KMS-11 (cell line): ENCODE measurements around the gene KLK1.
A peak's percentile ranks its signal among the peaks of the same experiment; 100 is the strongest.

Source experiments
- H2AFZ ChIP-seq: fragments of 200-600 bp; sonication (generic); 2 replicates; pipeline ENCODE4 v1.6.1; 2016; ENCODE audit warnings: antibody characterized with exemption, mixed run types, low read depth
- H3K27ac ChIP-seq: fragments of 200-600 bp; sonication (generic); 2 replicates; pipeline ENCODE4 v1.6.1; 2016; ENCODE audit warnings: mild to moderate bottlenecking, mixed run types
- H3K27me3 ChIP-seq: fragments of 200-600 bp; sonication (generic); 2 replicates; pipeline ENCODE4 v1.6.1; 2017; ENCODE audit warnings: mild to moderate bottlenecking, low read depth, mixed run types, moderate library complexity; ENCODE audit not compliant: insufficient read depth
- H3K36me3 ChIP-seq: fragments of 200-600 bp; sonication (generic); 2 replicates; pipeline ENCODE4 v1.6.1; 2017; ENCODE audit warnings: mild to moderate bottlenecking, mixed run types; ENCODE audit not compliant: insufficient read depth
- H3K4me1 ChIP-seq: fragments of 200-600 bp; sonication (generic); 2 replicates; pipeline ENCODE4 v1.6.1; 2016; ENCODE audit warnings: mild to moderate bottlenecking, low read depth, mixed run types; ENCODE audit not compliant: poor library complexity, severe bottlenecking
- H3K4me2 ChIP-seq: fragments of 200-600 bp; sonication (generic); 2 replicates; pipeline ENCODE4 v1.7.0; 2016; ENCODE audit warnings: mild to moderate bottlenecking, mixed run types
- H3K4me3 ChIP-seq: fragments of 200-600 bp; sonication (generic); IDR thresholded peaks from 2 replicates; pipeline ENCODE4 v1.6.1; 2017; ENCODE audit warnings: low read depth, low read length, mixed read lengths; ENCODE audit not compliant: insufficient read depth
- H3K79me2 ChIP-seq: fragments of 200-600 bp; sonication (generic); 2 replicates; pipeline ENCODE4 v1.6.1; 2016; ENCODE audit warnings: low read depth, mixed run types; ENCODE audit not compliant: insufficient read depth
- H3K9ac ChIP-seq: fragments of 200-600 bp; sonication (generic); 2 replicates; pipeline ENCODE4 v1.6.1; 2016; ENCODE audit warnings: mild to moderate bottlenecking, mixed run types
- H4K20me1 ChIP-seq: fragments of 200-600 bp; sonication (generic); 2 replicates; pipeline ENCODE4 v1.6.1; 2016; ENCODE audit warnings: mild to moderate bottlenecking, mixed run types; ENCODE audit not compliant: insufficient read depth
- CTCF ChIP-seq: fragments of 200-600 bp; sonication (generic); conservative IDR thresholded peaks from 2 replicates; pipeline ENCODE4 v1.6.1; 2017; ENCODE audit warnings: low read depth, mild to moderate bottlenecking, antibody characterized with exemption, low read length, moderate library complexity, mixed read lengths

Gene KLK1

DNA sequence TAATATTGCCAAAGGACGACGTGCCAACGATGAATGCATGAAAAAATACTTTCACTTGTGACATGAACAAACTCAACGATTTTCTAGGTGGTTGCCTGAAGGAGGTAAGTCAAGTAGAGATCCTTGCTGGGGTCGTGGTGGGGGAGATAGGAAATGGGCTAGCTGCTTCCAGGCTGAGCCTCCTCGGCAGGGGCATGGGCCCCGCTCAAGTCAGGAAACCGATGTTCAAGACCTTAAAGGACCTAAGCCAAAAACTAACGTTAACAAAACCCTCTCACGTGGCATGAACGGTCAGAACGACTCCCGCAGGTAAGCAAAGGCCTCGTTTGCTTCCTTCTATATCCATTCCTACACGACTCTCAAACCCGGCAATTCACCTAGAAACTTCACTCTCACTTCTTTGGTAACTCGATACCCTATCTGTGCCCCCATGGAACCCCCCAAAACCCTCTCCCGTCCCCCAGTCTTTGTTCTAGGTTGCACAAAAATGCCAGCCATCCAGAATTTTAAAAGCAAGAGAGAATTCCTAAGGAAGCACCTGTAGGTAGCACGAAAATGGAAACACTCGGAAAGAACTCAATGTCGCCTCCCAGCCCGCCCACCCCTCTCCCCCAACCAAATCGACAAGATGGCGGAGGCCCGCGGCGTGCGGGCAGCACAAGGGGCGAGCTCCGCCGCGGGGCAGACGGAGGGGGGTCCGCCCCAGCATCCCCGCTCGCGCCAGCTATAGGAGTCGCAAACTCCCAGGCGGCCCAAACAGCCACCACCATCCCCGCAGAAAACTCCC, 19.8 kb downstream of the KLK1 start:
- H3K27me3 ChIP-seq: no peaks in the 10 kb centered on the region
- no peak for TF ChIP-seq CTCF
- H3K36me3 ChIP-seq: peaks cover 12% of the 10 kb centered on the region; the same call in 1 of the 2 replicates
- H3K9ac ChIP-seq: peak overlapping the region; percentile 99
- H4K20me1 ChIP-seq: peaks cover 17% of the 10 kb centered on the region; the same call in 1 of the 2 replicates
- peak overlapping the region; percentile 99 for H3K4me2 ChIP-seq
- peaks cover 47% of the 10 kb centered on the region for H3K79me2 ChIP-seq
- H3K4me3 ChIP-seq: no peak overlapping the region
- peaks cover 31% of the 10 kb centered on the region for H3K4me1 ChIP-seq
- H2AFZ ChIP-seq: peak overlapping the region; percentile 62
- peak overlapping the region; percentile 98 for H3K27ac ChIP-seq

GRCh38 chr19:50801107-50801506, 22.5 kb downstream of the KLK1 start:
- H3K4me2 ChIP-seq: no peak overlapping the region; the same call in 1 of the 2 replicates
- no peak overlapping the region for H2AFZ ChIP-seq
- H3K4me1 ChIP-seq: peaks cover 48% of the 10 kb centered on the region
- peaks cover 14% of the 10 kb centered on the region; the same call in 1 of the 2 replicates for H3K36me3 ChIP-seq
- H3K4me3 ChIP-seq: no peak overlapping the region
- no peak overlapping the region for H3K27ac ChIP-seq
- peaks cover 47% of the 10 kb centered on the region for H3K79me2 ChIP-seq
- H3K9ac ChIP-seq: no peak overlapping the region
- TF ChIP-seq CTCF: no peak
- H4K20me1 ChIP-seq: peaks cover 28% of the 10 kb centered on the region; the same call in 1 of the 2 replicates
- no peaks in the 10 kb centered on the region for H3K27me3 ChIP-seq

- Histone ChIP-seq H3K27ac (no peak overlapping the region), H3K4me1 (peaks cover 59% of the 10 kb centered on the region), H3K27me3 (no peaks in the 10 kb centered on the region), H3K9ac (no peak overlapping the region), H2AFZ (no peak overlapping the region), H3K4me3 (no peak overlapping the region), H3K36me3 (peaks cover 14% of the 10 kb centered on the region; the same call in 1 of the 2 replicates), H3K4me2 (no peak overlapping the region), H3K79me2 (peaks cover 47% of the 10 kb centered on the region), H4K20me1 (peaks cover 28% of the 10 kb centered on the region; the same call in 1 of the 2 replicates)
- TF ChIP-seq CTCF: no peak
Measured at GRCh38 chr19:50799547-50799851, 24.1 kb downstream of the KLK1 start.

DNA sequence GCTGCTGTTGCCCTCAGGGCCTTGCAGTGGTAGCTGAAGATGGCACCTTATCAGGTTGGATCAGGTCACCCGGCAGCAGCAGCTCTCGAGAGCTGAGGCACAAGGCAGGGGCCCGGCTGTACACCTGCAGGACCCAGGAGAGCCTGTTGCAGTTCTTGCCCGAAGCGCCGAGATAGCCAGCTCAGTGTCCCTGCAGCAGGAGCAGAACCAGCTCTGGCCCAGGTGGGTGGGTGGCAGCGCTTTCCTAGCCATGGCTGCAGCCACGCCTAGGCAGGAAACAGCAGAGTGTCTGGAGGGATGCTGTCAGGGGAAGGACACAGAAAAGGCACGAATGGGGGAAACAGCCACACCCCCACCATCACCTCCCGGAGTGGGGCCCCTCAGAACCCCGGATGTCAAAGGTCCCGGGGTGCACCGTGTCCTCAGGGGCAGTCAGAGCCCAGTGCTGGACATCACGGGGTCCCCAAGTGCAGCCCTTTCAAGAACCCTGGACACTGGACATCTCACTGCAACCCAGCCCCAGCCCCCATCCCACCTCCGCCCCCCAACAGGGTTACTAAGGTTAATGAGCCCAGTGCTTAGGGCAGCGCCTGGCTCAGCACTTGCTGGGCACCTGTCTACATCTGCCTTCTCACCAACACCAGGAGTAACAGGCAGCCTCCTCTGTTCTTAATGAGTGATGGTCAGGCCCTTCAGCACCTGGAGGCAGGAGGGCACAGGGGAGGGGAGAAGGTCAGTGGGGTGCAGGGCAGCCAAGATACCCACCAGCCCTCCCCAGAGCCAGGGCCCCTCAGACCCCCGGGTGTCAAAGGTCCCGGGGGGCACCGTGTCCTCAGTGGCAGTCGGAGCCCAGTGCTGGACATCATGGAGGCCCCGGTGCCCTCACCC, 24.7 kb downstream of the KLK1 start:
- H3K4me1 ChIP-seq: peaks cover 65% of the 10 kb centered on the region
- peaks cover 28% of the 10 kb centered on the region; the same call in 1 of the 2 replicates for H4K20me1 ChIP-seq
- H3K4me3 ChIP-seq: no peak overlapping the region
- peaks cover 14% of the 10 kb centered on the region; the same call in 1 of the 2 replicates for H3K36me3 ChIP-seq
- peaks cover 41% of the 10 kb centered on the region for H3K79me2 ChIP-seq
- TF ChIP-seq CTCF: no peak
- no peak overlapping the region for H2AFZ ChIP-seq
- H3K9ac ChIP-seq: no peak overlapping the region
- H3K4me2 ChIP-seq: no peak overlapping the region
- no peaks in the 10 kb centered on the region for H3K27me3 ChIP-seq
- no peak overlapping the region for H3K27ac ChIP-seq
